Suprapubic skin (tissue), 3 donors: ENCODE measurements around the gene ANKMY1.
"Not testable (repeated sequence)": the region's sequence is repeated elsewhere in the genome, so short reads cannot be mapped to it uniquely, and the experiment has no call there.

Source experiments
- CTCF ChIP-seq, 2 donors: fragments of 200-600 bp in 1 of 2; fragments of 450-650 bp in 1 of 2; sonication (generic) in 1 of 2; IDR thresholded peaks; one replicate each; pipeline ENCODE4 v1.5.1; 2016 to 2019; ENCODE audit warnings: antibody characterized with exemption in 2 of 2, mild to moderate bottlenecking in 1 of 2, moderate library complexity in 1 of 2
- POLR2AphosphoS5 ChIP-seq, 3 donors: sonication (generic); formaldehyde crosslinking; IDR thresholded peaks; one replicate each; pipeline ENCODE4 v1.6.1; 2017; ENCODE audit warnings: antibody characterized with exemption in 3 of 3

GRCh38 chr2:240563231-240563630 is 5.4 kb upstream of the ANKMY1 start:
- not testable (repeated sequence) for TF ChIP-seq CTCF, POLR2AphosphoS5 (IDR thresholded peaks at IDR 0.05)
